ENCODE data around the gene CFAP210.

GRCh38 chr2:169683054-169683424 lies 11.2 kb downstream of the CFAP210 start:
- TF ChIP-seq POLR2A (IDR thresholded peaks at IDR 0.05) = no peak
- TF ChIP-seq, protein P1, sequence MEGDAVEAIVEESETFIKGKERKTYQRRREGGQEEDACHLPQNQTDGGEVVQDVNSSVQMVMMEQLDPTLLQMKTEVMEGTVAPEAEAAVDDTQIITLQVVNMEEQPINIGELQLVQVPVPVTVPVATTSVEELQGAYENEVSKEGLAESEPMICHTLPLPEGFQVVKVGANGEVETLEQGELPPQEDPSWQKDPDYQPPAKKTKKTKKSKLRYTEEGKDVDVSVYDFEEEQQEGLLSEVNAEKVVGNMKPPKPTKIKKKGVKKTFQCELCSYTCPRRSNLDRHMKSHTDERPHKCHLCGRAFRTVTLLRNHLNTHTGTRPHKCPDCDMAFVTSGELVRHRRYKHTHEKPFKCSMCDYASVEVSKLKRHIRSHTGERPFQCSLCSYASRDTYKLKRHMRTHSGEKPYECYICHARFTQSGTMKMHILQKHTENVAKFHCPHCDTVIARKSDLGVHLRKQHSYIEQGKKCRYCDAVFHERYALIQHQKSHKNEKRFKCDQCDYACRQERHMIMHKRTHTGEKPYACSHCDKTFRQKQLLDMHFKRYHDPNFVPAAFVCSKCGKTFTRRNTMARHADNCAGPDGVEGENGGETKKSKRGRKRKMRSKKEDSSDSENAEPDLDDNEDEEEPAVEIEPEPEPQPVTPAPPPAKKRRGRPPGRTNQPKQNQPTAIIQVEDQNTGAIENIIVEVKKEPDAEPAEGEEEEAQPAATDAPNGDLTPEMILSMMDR (IDR thresholded peaks at IDR 0.05) = no peak

Measured in upper lobe of left lung (tissue), 4 donors.